ENCODE data around the gene IRX4.

The IRX4 gene

DNA sequence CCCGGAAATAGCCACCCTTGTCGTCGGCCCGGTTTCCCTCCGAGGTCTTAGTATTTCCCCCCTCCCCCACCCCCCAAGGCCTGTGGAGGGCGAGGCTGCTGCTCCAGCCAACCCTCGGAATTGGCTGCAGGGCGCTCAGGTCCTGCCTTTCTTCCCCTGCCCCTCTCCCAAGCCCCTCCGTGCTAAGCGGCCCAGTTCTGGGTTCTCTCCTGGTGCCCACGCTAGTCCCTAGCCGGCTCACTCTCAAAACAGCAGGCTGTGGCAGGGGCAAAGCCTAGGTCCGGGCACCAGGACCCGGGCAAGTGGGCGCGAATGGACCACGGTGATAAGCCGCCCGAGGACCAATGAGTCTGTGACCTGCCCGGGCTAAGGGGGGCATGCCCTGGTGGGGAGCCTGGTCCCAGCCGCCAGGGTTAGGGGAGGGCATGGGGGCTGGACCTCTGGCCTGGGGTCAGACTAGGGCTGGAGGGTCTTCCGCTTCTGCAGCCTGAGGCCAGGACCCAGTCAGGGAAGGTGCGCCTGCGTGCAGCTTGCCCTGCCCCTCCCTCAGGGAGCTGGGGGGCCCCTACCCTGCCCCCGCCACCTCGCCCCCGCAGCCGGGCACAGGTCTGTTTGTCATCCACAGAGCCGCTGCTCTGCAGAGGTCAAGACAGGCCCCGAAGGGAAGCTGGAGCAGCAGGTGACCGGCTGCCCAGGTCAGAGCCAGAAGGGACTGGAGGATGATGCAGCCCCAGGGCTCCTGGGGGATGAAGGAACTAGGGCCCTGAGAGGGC lies 5.0 kb upstream of the IRX4 start:
- H3K9ac ChIP-seq (ENCODE audit: low read depth, low read length), result no peak overlapping the region
- H3K36me3 ChIP-seq (ENCODE audit: control insufficient read depth, insufficient read depth, low read length), result no peaks in the 10 kb centered on the region
- peaks cover 81% of the 10 kb centered on the region for H3K27me3 ChIP-seq (ENCODE audit: control insufficient read depth, insufficient read depth, low read length)
- peaks cover 2% of the 10 kb centered on the region for H3K4me1 ChIP-seq (ENCODE audit: control insufficient read depth, insufficient read depth, low read length)
- H3K4me3 ChIP-seq (ENCODE audit: low read depth, low read length), result peak overlapping the region; percentile 50
- no peaks in the 10 kb centered on the region for H3K9me3 ChIP-seq (ENCODE audit: control insufficient read depth, insufficient read depth, low read length)

DNA sequence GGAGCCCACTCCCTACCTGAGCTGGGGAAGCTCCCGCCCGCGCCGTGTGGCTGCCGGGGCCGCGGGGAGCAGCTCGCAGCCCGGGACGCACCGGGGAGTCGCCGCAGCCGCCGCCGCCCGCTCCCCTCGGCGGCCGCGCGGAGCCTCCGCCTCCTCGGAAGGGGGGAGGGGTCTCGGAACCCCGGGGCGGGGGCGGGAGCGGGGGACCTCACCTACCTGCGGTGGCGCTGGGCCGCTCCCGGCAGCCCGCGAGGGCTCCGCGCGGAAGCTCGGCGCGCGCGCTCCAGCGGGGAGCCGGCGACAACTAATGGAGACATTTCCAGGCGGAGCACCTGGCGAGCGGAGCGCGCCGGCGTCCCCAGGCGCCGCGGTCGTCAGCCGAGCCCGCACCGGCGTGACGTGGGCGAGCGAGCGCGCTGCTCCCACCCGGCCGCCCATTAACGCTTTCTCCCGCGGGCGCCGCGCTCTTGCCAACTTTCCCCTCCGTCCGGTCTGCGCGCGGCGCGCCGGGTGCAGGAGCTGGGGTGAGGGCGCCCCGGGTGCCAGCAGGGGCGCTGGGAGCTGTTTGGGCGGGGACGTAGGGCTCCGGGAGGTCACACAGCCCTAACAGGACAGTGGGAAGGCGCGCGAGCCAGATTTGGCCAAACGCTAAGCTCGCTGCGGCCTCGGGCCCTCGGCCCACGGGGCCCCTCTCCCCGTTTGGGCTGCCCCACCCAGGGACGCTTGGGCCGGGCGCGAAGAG lies 4.3 kb upstream of the IRX4 start:
- H3K4me3 ChIP-seq (ENCODE audit: low read depth, low read length), result peak overlapping the region; percentile 50
- H3K36me3 ChIP-seq (ENCODE audit: control insufficient read depth, insufficient read depth, low read length), result no peaks in the 10 kb centered on the region
- peaks cover 82% of the 10 kb centered on the region for H3K27me3 ChIP-seq (ENCODE audit: control insufficient read depth, insufficient read depth, low read length)
- H3K9me3 ChIP-seq (ENCODE audit: control insufficient read depth, insufficient read depth, low read length), result no peaks in the 10 kb centered on the region
- H3K4me1 ChIP-seq (ENCODE audit: control insufficient read depth, insufficient read depth, low read length), result peaks cover 2% of the 10 kb centered on the region
- H3K9ac ChIP-seq (ENCODE audit: low read depth, low read length), result no peak overlapping the region

- H3K9ac ChIP-seq (ENCODE audit: low read depth, low read length), result no peak overlapping the region
- peaks cover 88% of the 10 kb centered on the region for H3K27me3 ChIP-seq (ENCODE audit: control insufficient read depth, insufficient read depth, low read length)
- H3K36me3 ChIP-seq (ENCODE audit: control insufficient read depth, insufficient read depth, low read length), result no peaks in the 10 kb centered on the region
- H3K4me3 ChIP-seq (ENCODE audit: low read depth, low read length), result peak overlapping the region; percentile 22
- peaks cover 2% of the 10 kb centered on the region for H3K4me1 ChIP-seq (ENCODE audit: control insufficient read depth, insufficient read depth, low read length)
- no peaks in the 10 kb centered on the region for H3K9me3 ChIP-seq (ENCODE audit: control insufficient read depth, insufficient read depth, low read length)
Measured at GRCh38 chr5:1885868-1886845, 3.4 kb upstream of the IRX4 start.

DNA sequence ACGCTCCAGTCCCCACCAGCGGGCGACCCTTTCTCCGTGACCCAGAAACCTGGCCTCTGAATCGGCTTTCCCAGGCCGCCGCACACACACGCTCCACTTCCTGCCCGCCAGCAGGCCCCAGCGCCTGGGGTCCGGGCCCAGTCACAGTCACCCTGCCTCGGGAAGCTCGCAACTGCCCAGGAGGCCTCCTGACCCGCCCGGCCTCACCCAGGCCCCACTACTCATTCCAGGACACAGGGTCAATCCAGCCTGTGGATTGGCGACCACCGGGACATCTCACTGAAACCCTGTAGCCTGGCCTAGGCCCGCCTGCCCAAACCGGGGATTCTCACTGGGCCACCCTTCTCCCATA lies 2.7 kb upstream of the IRX4 start:
- Histone ChIP-seq H3K27me3 (ENCODE audit: control insufficient read depth, insufficient read depth, low read length) (peaks cover 89% of the 10 kb centered on the region), H3K9me3 (ENCODE audit: control insufficient read depth, insufficient read depth, low read length) (no peaks in the 10 kb centered on the region), H3K36me3 (ENCODE audit: control insufficient read depth, insufficient read depth, low read length) (no peaks in the 10 kb centered on the region), H3K4me3 (ENCODE audit: low read depth, low read length) (peak overlapping the region; percentile 18), H3K4me1 (ENCODE audit: control insufficient read depth, insufficient read depth, low read length) (peaks cover 2% of the 10 kb centered on the region), H3K9ac (ENCODE audit: low read depth, low read length) (no peak overlapping the region)

- no peak overlapping the region for H3K9ac ChIP-seq (ENCODE audit: low read depth, low read length)
- no peaks in the 10 kb centered on the region for H3K9me3 ChIP-seq (ENCODE audit: control insufficient read depth, insufficient read depth, low read length)
- H3K4me3 ChIP-seq (ENCODE audit: low read depth, low read length), result peak overlapping the region; percentile 27
- no peaks in the 10 kb centered on the region for H3K36me3 ChIP-seq (ENCODE audit: control insufficient read depth, insufficient read depth, low read length)
- peaks cover 90% of the 10 kb centered on the region for H3K27me3 ChIP-seq (ENCODE audit: control insufficient read depth, insufficient read depth, low read length)
- peaks cover 2% of the 10 kb centered on the region for H3K4me1 ChIP-seq (ENCODE audit: control insufficient read depth, insufficient read depth, low read length)
Measured at GRCh38 chr5:1884678-1885403, 2.1 kb upstream of the IRX4 start.

DNA sequence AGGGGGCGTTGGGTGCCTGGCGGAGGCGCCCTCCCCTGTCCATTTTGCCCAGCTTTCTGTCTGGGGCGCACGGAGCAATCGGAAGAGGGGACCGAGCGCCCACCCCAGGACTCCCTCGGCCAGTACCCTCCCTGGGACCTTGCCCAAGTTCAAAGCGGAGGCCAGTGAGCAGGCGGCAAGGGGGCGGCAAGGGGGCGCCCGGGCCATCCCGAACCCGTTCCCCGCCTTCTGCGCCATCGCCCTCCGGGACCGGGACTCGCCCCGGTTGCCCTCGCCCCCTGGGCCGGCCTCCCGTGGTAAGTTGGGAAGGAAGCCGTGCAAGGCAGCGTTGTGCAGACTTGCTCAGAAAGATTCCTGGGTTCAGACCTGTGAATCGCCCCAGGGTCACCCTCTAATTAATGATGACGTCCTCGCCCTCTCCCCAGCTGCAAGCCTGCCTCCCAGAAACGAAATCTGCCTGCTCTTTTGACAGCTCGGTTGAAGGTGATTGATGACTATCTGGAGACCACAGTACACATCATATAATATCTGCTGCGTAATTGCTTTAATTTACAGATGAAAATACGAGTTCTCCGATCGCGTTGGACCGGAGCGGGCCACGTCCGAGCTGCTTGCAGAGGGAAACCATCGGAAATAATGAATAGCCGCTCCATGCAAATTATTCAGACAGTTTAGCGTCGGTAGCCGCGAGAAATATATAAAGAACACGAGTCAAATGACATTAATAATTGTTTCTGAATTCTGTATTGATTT lies 1.4 kb upstream of the IRX4 start:
- Histone ChIP-seq H3K36me3 (ENCODE audit: control insufficient read depth, insufficient read depth, low read length) (no peaks in the 10 kb centered on the region), H3K27me3 (ENCODE audit: control insufficient read depth, insufficient read depth, low read length) (peaks cover 90% of the 10 kb centered on the region), H3K9ac (ENCODE audit: low read depth, low read length) (no peak overlapping the region), H3K4me3 (ENCODE audit: low read depth, low read length) (peak overlapping the region; percentile 27), H3K4me1 (ENCODE audit: control insufficient read depth, insufficient read depth, low read length) (peaks cover 2% of the 10 kb centered on the region), H3K9me3 (ENCODE audit: control insufficient read depth, insufficient read depth, low read length) (no peaks in the 10 kb centered on the region)

DNA sequence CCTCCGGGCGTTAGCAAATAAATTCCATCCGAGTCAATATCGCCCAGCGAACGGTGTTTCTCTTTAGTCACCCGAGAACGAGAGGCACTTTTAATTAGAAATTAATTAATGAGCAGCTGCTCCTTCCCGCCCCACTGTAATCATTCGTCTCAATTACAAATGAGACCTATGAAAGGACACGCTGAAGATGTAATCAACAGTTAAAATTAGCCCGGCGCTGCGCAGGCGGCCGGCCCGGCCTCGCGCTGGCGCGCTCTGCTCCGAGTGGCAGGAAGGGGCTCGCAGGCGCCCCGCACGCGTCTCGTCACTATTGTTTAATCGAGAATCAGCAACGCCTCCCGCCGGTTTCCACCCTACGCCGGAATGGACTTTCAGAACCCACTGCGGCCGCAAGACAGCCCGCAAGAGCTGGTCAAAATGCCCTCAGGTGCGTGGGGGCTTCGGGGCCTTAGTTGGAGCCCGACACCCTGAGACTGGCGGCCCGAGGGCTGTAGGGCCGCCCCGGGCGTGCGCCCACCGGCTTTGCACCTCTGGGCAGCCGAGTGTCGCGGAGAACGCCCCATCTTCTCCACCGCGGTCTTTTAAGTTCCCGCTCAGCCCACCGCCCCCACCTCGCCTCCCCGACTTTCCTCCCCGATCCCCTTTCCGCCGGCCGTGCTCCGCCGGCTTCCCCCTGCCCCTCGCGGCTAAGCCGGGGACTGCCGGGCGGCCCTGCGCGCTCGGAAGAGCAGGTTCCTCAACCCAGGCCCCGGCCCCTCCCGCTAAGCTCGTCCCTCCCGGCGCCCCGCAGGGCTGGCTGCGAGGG lies 597 bp upstream of the IRX4 start:
- Histone ChIP-seq H3K4me3 (ENCODE audit: low read depth, low read length) (peak overlapping the region; percentile 46), H3K4me1 (ENCODE audit: control insufficient read depth, insufficient read depth, low read length) (peaks cover 2% of the 10 kb centered on the region), H3K36me3 (ENCODE audit: control insufficient read depth, insufficient read depth, low read length) (no peaks in the 10 kb centered on the region), H3K27me3 (ENCODE audit: control insufficient read depth, insufficient read depth, low read length) (peaks cover 89% of the 10 kb centered on the region), H3K9me3 (ENCODE audit: control insufficient read depth, insufficient read depth, low read length) (no peaks in the 10 kb centered on the region), H3K9ac (ENCODE audit: low read depth, low read length) (no peak overlapping the region)

- no peaks in the 10 kb centered on the region for H3K9me3 ChIP-seq (ENCODE audit: control insufficient read depth, insufficient read depth, low read length)
- peaks cover 6% of the 10 kb centered on the region for H3K4me1 ChIP-seq (ENCODE audit: control insufficient read depth, insufficient read depth, low read length)
- no peaks in the 10 kb centered on the region for H3K36me3 ChIP-seq (ENCODE audit: control insufficient read depth, insufficient read depth, low read length)
- H3K27me3 ChIP-seq (ENCODE audit: control insufficient read depth, insufficient read depth, low read length), result peaks cover 92% of the 10 kb centered on the region
- no peak overlapping the region for H3K9ac ChIP-seq (ENCODE audit: low read depth, low read length)
- peak overlapping the region; percentile 50 for H3K4me3 ChIP-seq (ENCODE audit: low read depth, low read length)
Measured at GRCh38 chr5:1881731-1882336, 891 bp downstream of the IRX4 start.

GRCh38 chr5:1881098-1881572 lies 1.6 kb downstream of the IRX4 start:
- H3K27me3 ChIP-seq (ENCODE audit: control insufficient read depth, insufficient read depth, low read length), result peaks cover 90% of the 10 kb centered on the region
- no peaks in the 10 kb centered on the region for H3K9me3 ChIP-seq (ENCODE audit: control insufficient read depth, insufficient read depth, low read length)
- H3K36me3 ChIP-seq (ENCODE audit: control insufficient read depth, insufficient read depth, low read length), result no peaks in the 10 kb centered on the region
- peaks cover 6% of the 10 kb centered on the region for H3K4me1 ChIP-seq (ENCODE audit: control insufficient read depth, insufficient read depth, low read length)
- no peak overlapping the region for H3K9ac ChIP-seq (ENCODE audit: low read depth, low read length)
- H3K4me3 ChIP-seq (ENCODE audit: low read depth, low read length), result peak overlapping the region; percentile 50
